ENCODE results near the gene SMIM1. TPM values are rescaled to one million over a fixed set of nuclear protein-coding genes. Genes with fewer than 3 reads are reported as not detected.

SMIM1 gene
- total and polyA plus RNA-seq, 2 experiments from 2014 or later, result 3.2 to 7.2 TPM

- peaks cover 3% of the 10 kb centered on the region; the same call in 1 of the 3 replicates for H3K4me1 Mint-ChIP-seq
- no peak within 1 kb of the TSS for H3K27ac Mint-ChIP-seq
- Histone ChIP-seq H3K4me3 (no peak within 1 kb of the TSS), H4K20me1 (replicated peaks; ENCODE audit: insufficient read depth) (no peaks in the 10 kb centered on the region), H3K36me3 (ENCODE audit: insufficient read depth) (no peaks in the 10 kb centered on the region), H2AFZ (no peak within 1 kb of the TSS), H3F3A (replicated peaks; ENCODE audit: low read depth) (0 out of 2 replicates have a peak, but pooled peaks cover 4% of the 10 kb centered on the region), H3K4me2 (no peak within 1 kb of the TSS), H3K4me1 (ENCODE audit: insufficient read depth) (no peaks in the 10 kb centered on the region), H3K27me3 (ENCODE audit: insufficient read depth) (no peaks in the 10 kb centered on the region), H3K27ac (ENCODE audit: low read depth) (no peak within 1 kb of the TSS), H3K9me2 (ENCODE audit: insufficient read depth) (no peaks in the 10 kb centered on the region), H3K79me2 (replicated peaks; ENCODE audit: insufficient read depth) (no peaks in the 10 kb centered on the region)
- H3K4me3 Mint-ChIP-seq, result no peak within 1 kb of the TSS
- no peaks in the 10 kb centered on the region for H3K9me3 Mint-ChIP-seq
- TF ChIP-seq ZNF114 (CRISPR knock-in tag; IDR thresholded peaks at IDR 0.05) (no peak), JUNB (IDR thresholded peaks at IDR 0.05; ENCODE audit: unreplicated experiment) (no peak), EZH2phosphoT487 (IDR thresholded peaks at IDR 0.05; ENCODE audit: unreplicated experiment) (no peak), CREB1 (CRISPR knock-in tag; IDR thresholded peaks at IDR 0.05; ENCODE audit: low read depth) (no peak), NANOG (IDR thresholded peaks at IDR 0.05; ENCODE audit: borderline replicate concordance) (no peak), EZH2 (IDR thresholded peaks at IDR 0.05; ENCODE audit: low read depth, unreplicated experiment) (no peak), POLR2AphosphoS5 (IDR thresholded peaks at IDR 0.05; ENCODE audit: low read depth) (no peak), ETS1 (IDR thresholded peaks at IDR 0.05) (no peak), ZNF331 (CRISPR knock-in tag; IDR thresholded peaks at IDR 0.05; ENCODE audit: low read depth) (no peak), STAT1 (IDR thresholded peaks at IDR 0.05; ENCODE audit: unreplicated experiment) (no peak)
- TF ChIP-seq, protein P1, sequence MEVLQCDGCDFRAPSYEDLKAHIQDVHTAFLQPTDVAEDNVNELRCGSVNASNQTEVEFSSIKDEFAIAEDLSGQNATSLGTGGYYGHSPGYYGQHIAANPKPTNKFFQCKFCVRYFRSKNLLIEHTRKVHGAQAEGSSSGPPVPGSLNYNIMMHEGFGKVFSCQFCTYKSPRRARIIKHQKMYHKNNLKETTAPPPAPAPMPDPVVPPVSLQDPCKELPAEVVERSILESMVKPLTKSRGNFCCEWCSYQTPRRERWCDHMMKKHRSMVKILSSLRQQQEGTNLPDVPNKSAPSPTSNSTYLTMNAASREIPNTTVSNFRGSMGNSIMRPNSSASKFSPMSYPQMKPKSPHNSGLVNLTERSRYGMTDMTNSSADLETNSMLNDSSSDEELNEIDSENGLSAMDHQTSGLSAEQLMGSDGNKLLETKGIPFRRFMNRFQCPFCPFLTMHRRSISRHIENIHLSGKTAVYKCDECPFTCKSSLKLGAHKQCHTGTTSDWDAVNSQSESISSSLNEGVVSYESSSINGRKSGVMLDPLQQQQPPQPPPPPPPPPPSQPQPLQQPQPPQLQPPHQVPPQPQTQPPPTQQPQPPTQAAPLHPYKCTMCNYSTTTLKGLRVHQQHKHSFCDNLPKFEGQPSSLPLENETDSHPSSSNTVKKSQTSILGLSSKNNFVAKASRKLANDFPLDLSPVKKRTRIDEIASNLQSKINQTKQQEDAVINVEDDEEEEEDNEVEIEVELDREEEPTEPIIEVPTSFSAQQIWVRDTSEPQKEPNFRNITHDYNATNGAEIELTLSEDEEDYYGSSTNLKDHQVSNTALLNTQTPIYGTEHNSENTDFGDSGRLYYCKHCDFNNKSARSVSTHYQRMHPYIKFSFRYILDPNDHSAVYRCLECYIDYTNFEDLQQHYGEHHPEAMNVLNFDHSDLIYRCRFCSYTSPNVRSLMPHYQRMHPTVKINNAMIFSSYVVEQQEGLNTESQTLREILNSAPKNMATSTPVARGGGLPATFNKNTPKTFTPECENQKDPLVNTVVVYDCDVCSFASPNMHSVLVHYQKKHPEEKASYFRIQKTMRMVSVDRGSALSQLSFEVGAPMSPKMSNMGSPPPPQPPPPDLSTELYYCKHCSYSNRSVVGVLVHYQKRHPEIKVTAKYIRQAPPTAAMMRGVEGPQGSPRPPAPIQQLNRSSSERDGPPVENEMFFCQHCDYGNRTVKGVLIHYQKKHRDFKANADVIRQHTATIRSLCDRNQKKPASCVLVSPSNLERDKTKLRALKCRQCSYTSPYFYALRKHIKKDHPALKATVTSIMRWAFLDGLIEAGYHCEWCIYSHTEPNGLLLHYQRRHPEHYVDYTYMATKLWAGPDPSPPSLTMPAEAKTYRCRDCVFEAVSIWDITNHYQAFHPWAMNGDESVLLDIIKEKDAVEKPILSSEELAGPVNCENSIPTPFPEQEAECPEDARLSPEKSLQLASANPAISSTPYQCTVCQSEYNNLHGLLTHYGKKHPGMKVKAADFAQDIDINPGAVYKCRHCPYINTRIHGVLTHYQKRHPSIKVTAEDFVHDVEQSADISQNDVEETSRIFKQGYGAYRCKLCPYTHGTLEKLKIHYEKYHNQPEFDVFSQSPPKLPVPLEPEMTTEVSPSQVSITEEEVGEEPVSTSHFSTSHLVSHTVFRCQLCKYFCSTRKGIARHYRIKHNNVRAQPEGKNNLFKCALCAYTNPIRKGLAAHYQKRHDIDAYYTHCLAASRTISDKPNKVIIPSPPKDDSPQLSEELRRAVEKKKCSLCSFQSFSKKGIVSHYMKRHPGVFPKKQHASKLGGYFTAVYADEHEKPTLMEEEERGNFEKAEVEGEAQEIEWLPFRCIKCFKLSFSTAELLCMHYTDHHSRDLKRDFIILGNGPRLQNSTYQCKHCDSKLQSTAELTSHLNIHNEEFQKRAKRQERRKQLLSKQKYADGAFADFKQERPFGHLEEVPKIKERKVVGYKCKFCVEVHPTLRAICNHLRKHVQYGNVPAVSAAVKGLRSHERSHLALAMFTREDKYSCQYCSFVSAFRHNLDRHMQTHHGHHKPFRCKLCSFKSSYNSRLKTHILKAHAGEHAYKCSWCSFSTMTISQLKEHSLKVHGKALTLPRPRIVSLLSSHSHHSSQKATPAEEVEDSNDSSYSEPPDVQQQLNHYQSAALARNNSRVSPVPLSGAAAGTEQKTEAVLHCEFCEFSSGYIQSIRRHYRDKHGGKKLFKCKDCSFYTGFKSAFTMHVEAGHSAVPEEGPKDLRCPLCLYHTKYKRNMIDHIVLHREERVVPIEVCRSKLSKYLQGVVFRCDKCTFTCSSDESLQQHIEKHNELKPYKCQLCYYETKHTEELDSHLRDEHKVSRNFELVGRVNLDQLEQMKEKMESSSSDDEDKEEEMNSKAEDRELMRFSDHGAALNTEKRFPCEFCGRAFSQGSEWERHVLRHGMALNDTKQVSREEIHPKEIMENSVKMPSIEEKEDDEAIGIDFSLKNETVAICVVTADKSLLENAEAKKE (CRISPR knock-in tag; IDR thresholded peaks at IDR 0.05), result no peak
- TF ChIP-seq, protein P2, sequence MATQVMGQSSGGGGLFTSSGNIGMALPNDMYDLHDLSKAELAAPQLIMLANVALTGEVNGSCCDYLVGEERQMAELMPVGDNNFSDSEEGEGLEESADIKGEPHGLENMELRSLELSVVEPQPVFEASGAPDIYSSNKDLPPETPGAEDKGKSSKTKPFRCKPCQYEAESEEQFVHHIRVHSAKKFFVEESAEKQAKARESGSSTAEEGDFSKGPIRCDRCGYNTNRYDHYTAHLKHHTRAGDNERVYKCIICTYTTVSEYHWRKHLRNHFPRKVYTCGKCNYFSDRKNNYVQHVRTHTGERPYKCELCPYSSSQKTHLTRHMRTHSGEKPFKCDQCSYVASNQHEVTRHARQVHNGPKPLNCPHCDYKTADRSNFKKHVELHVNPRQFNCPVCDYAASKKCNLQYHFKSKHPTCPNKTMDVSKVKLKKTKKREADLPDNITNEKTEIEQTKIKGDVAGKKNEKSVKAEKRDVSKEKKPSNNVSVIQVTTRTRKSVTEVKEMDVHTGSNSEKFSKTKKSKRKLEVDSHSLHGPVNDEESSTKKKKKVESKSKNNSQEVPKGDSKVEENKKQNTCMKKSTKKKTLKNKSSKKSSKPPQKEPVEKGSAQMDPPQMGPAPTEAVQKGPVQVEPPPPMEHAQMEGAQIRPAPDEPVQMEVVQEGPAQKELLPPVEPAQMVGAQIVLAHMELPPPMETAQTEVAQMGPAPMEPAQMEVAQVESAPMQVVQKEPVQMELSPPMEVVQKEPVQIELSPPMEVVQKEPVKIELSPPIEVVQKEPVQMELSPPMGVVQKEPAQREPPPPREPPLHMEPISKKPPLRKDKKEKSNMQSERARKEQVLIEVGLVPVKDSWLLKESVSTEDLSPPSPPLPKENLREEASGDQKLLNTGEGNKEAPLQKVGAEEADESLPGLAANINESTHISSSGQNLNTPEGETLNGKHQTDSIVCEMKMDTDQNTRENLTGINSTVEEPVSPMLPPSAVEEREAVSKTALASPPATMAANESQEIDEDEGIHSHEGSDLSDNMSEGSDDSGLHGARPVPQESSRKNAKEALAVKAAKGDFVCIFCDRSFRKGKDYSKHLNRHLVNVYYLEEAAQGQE (IDR thresholded peaks at IDR 0.05; ENCODE audit: unreplicated experiment), result no peak
- TF ChIP-seq, protein P3, sequence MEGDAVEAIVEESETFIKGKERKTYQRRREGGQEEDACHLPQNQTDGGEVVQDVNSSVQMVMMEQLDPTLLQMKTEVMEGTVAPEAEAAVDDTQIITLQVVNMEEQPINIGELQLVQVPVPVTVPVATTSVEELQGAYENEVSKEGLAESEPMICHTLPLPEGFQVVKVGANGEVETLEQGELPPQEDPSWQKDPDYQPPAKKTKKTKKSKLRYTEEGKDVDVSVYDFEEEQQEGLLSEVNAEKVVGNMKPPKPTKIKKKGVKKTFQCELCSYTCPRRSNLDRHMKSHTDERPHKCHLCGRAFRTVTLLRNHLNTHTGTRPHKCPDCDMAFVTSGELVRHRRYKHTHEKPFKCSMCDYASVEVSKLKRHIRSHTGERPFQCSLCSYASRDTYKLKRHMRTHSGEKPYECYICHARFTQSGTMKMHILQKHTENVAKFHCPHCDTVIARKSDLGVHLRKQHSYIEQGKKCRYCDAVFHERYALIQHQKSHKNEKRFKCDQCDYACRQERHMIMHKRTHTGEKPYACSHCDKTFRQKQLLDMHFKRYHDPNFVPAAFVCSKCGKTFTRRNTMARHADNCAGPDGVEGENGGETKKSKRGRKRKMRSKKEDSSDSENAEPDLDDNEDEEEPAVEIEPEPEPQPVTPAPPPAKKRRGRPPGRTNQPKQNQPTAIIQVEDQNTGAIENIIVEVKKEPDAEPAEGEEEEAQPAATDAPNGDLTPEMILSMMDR (conservative IDR thresholded peaks at IDR 0.05; ENCODE audit: low read depth in 2 of 2), result no peak
- H3K36me3 Mint-ChIP-seq (ENCODE audit: low read depth), result no peaks in the 10 kb centered on the region
- H3K27me3 Mint-ChIP-seq (ENCODE audit: insufficient read depth, low read depth, poor library complexity), result peaks cover 13% of the 10 kb centered on the region
- DNase-seq (ENCODE audit: low spot score) (no peak), ATAC-seq (no peak)
These were observed 20.1 kb upstream of the SMIM1 start, which contains the start of gene CCDC27 for GRCh38 chr1:3752400-3752945. Gene CCDC27 (plus strand): TSS chr1:3752450. CDS start chr1:3752482, 32 bp downstream.

All from GM23338 (cell line).